ENCODE results near the gene TYW1. TPM values are rescaled to one million over a fixed set of nuclear protein-coding genes. Genes with fewer than 3 reads are reported as not detected.
"Not testable (repeated sequence)": the region's sequence is repeated elsewhere in the genome, so short reads cannot be mapped to it uniquely, and the experiment has no call there.

Gene TYW1
- total and polyA plus RNA-seq, 8 donors = 14.1 to 25.8 (median 23.7) TPM

- peak in 2 of 4 donors; percentile 43 to 58 for DNase-seq
- ATAC-seq = peak; percentile 67
- H3K27ac ChIP-seq; H3K27me3 ChIP-seq; H3K9me3 ChIP-seq; H3K36me3 ChIP-seq; intact Hi-C loops (cut with DNase I); H3K4me3 ChIP-seq; H3K4me1 ChIP-seq: not testable (repeated sequence)
These were observed 196.4 kb downstream of the TYW1 start for GRCh38 chr7:67192889-67193613.

- H3K27me3 ChIP-seq; intact Hi-C loops (cut with DNase I); DNase-seq; H3K4me3 ChIP-seq; H3K9me3 ChIP-seq; H3K4me1 ChIP-seq; H3K27ac ChIP-seq; ATAC-seq; H3K36me3 ChIP-seq: not testable (repeated sequence)
These were observed 199.5 kb downstream of the TYW1 start for GRCh38 chr7:67196176-67196575.

- H3K4me3 ChIP-seq; ATAC-seq; H3K36me3 ChIP-seq; H3K4me1 ChIP-seq; H3K27me3 ChIP-seq; intact Hi-C loops (cut with DNase I); H3K27ac ChIP-seq; DNase-seq; H3K9me3 ChIP-seq: not testable (repeated sequence)
These were observed 202.4 kb downstream of the TYW1 start for GRCh38 chr7:67198865-67199526.

- ATAC-seq; H3K9me3 ChIP-seq; H3K27ac ChIP-seq; H3K27me3 ChIP-seq; intact Hi-C loops (cut with DNase I); DNase-seq; H3K4me1 ChIP-seq; H3K4me3 ChIP-seq; H3K36me3 ChIP-seq: not testable (repeated sequence)
These were observed 209.1 kb downstream of the TYW1 start for GRCh38 chr7:67205772-67206171.

GRCh38 chr7:67206452-67206851 is 209.8 kb downstream of the TYW1 start:
- DNase-seq (no peak), ATAC-seq (no peak)
- H3K4me3 ChIP-seq = no peak overlapping the region
- intact Hi-C loops (cut with DNase I) = no loop called here
- no peaks in the 10 kb centered on the region for H3K9me3 ChIP-seq
- H3K36me3 ChIP-seq = no peaks in the 10 kb centered on the region
- H3K4me1 ChIP-seq = no peaks in the 10 kb centered on the region
- H3K27ac ChIP-seq = no peak overlapping the region
- TF ChIP-seq CTCF (IDR thresholded peaks at IDR 0.05) = no peak
- no peaks in the 10 kb centered on the region for H3K27me3 ChIP-seq

- intact Hi-C loops (cut with DNase I); DNase-seq: not testable (repeated sequence)
These were observed 212.0 kb downstream of the TYW1 start for GRCh38 chr7:67208656-67209055.

GRCh38 chr7:67209256-67209655 is 212.6 kb downstream of the TYW1 start:
- TF ChIP-seq CTCF (IDR thresholded peaks at IDR 0.05) = no peak
- peak in 2 of 4 donors; percentile 25 to 60 for DNase-seq
- intact Hi-C loops (cut with DNase I) = no loop called here
- Histone ChIP-seq H3K27me3 (no peaks in the 10 kb centered on the region), H3K4me3 (no peak overlapping the region), H3K4me1 (no peaks in the 10 kb centered on the region), H3K9me3 (no peaks in the 10 kb centered on the region), H3K27ac (no peak overlapping the region), H3K36me3 (no peaks in the 10 kb centered on the region)
- no peak for ATAC-seq

More at GRCh38 chr7:67208656-67209055, 212.0 kb downstream of the TYW1 start:
- H3K4me3 ChIP-seq, H3K36me3 ChIP-seq, H3K4me1 ChIP-seq, H3K27ac ChIP-seq, H3K9me3 ChIP-seq, ATAC-seq, H3K27me3 ChIP-seq: not testable (repeated sequence)
